Activated CD8-positive, alpha-beta memory T cell treated with anti-CD3 and anti-CD28 coated beads, Interleukin-2, amount 50 U/mL, for 24 hours (primary cell): ENCODE results near the gene GP1BA.
"Not testable (repeated sequence)": the region's sequence is repeated elsewhere in the genome, so short reads cannot be mapped to it uniquely, and the experiment has no call there.

Experiments
- DNase-seq: peaks from one replicate; pipeline ENCODE4 v3.0.0-alpha.2; 2020; ENCODE audit errors: extremely low read depth

GP1BA gene

DNA sequence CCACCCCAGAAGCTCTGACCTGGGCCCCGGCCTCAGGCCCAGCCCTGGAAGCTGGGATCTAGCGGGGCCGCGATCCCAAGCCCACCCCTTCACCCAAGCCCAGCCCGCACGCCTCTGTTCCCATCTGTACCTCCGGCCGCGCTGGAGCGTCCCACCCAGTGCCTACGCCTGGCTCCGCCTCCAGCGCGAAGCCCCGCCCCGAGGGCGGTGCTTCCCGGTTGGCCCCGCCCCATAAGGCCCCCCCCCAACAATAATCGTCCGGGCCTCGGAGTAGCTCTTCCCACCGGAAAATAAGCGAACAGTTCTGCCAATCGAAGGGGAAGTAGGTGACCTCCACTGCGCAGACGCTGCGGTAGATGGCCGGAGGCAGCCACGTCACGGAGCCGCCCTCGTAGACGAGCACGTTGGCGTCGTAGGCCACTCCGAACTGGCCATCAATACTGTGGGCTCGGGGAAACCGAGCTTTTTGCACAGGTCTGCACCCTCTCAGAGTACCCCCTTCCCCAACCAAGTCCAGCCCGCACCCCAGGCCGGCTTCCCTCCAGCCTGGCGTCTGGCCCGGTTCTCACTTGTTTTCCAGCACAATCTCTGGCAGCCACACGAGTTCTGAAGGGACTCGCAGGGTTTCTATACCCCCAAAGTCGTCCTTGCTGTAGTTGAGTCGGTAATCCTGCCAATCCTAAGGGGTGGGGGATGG, 30.3 kb upstream of the GP1BA start:
- DNase-seq, result no peak

DNA sequence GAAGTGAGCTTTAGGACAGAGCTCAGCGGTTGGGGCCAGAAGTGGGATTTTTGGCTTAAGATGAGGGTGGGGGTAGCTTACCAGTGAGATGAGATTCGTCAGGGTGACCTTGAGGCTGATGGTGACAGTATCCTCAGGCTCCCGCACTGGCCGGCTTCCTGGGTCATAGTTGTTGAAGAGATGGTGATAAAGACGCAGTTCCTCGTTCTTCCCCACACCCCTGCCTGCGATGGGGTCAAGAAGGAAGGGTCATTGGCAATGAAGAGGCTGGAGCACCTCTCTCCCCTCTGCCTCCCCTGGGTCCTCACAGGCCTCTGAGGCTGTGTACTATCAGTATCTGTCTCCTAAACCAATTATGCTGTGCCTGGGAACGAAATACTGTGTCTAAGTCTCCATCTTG, 29.5 kb upstream of the GP1BA start:
- no peak for DNase-seq

DNA sequence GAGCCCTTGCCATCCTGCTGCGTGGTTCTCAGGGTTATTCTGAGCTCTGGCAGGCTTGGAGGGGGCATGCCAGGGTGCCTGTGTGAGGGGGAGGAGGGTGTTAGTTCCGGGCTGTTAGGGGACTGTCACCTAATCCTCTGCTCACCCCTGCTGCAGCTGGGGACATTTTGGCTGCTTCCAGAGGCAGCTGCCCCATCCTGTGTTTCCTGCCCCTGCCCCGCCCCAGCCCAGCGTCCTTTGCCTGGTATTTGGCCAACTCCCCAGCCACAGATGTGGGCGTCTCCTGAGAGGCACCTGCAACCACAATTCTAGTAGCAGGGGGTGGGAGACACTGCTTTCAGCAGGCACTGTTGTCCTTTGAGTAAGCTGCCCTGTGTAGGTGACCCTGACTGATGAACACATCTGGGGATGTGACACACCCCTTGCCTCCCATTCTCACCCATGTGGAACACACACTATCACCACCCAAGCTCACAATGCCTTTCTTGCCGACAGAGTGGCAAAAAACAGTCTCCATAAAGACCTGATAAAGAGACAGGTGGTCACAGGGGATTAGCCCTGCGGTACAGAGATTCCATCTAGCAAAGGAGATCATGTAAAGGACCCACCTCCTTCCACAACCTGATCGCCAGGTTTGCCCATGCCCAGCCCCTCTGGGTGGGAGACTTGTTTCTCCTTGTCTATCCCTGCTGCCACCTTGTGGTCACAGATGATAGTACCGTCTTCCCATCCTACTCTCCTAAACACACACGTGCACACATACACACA, 28.8 kb upstream of the GP1BA start, which contains the start of gene CHRNE:
Gene CHRNE, minus strand, starts transcription at position 48 of the 768 bp plus-strand sequence. Its CDS starts 35 bp downstream, at position 13.
- DNase-seq, result peak; percentile 48

DNA sequence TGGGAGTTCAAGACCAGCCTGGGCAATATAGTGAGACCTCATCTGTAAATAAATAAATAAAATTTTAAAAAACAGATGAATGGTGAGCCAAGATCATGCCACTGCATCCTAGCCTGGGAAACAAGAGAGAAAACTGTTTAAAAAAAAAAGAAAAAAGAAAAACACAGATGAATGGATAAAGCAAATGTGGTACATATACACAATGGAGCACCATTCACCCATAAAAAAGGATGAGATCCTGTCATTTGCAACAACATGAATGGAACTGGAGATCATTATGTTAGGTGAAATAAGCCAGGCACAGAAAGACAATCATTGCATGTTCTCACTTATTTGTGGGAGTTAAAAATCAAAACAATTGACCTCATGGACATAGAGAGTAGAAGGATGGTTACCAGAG, 25.4 kb upstream of the GP1BA start:
- not testable (repeated sequence) for DNase-seq

DNA sequence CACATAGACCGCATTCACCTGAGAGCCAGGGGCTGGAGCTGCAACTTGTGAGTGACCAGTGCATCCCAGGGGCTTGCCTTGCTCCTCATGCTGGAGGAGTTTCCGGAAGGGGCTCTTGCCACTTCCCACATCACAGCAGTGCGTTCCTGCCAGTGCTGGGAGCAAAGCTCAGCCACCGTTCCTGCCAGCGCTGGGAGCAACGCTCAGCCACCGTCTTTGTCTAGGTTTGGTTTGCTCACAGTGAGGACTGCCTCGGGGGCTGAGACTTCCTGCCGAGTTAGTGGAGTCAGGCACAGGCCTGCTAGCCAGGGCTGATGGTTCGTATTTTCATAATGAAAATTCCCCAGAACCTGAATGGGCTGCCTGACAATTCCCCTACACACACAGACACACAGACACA, 23.8 kb upstream of the GP1BA start:
- DNase-seq, result no peak

DNA sequence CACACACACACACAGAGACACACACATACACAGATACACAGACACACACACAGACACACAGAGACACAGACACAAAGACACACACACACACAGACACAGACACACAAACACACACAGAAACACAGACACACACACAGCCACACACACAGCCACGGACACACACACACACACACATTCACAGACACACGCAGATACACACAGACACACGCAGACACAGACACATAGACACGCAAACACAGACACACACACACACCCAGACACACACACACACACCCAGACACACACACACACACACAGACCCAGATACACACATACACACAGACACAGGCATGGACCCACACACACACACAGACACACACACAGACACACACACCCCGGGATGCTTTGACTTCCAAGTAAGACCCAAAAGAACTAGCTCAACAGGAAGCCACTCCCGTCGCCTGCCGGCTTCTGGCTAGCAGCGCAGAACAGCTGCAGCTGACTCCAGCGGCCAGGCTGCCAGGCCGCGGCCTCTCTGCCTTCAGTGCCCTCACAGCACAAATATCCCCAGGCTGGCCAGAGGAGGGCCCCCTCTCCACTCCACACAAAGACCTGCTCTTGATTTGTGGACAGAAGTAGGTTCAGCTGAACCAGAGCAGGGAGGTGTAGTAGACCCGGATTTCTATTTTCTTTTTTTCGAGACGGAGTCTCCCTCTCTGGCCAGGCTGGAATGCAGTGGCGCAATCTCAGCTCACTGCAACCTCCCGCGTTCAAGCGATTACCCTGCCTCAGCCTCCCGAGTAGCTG, 23.2 kb upstream of the GP1BA start:
- peak; percentile 19 for DNase-seq

DNA sequence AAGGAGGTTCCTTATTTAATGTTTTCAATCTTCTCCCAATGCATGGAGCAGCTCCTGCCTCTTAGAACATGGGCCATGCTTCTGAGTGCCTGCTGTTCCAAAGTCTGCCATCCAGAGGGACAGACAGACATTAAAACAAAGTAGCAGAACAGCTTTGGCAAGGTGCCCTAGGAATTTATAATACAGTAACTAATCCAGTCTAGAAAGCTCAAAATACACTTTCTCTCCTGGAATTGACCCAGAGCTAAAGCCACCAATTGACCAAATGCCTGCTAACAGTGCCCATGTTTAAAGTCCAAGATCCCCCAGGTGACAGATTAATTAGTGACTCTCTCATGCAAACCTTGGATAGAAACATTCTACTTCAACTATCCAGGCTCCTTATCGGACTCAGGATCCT, 18.1 kb upstream of the GP1BA start:
- DNase-seq, result no peak

DNA sequence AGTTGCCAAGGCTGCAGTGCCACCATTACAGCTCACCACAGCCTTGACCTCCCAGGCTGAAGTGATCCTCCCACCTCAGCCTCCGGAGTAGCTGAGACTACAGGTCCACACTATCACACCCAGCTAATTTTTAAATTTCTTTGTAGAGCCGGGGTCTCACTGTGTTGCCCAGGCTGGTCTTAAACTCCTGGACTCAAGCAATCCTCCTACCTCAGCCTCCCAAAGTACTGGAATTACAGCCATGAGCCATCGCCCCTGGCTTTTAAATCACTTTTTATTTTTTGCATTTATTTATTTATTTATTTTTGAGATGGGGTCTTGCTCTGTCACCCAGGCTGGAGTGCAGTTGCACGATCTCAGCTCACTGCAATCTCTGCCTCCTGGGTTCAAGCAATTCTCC, 17.5 kb upstream of the GP1BA start:
- DNase-seq, result not testable (repeated sequence)

DNA sequence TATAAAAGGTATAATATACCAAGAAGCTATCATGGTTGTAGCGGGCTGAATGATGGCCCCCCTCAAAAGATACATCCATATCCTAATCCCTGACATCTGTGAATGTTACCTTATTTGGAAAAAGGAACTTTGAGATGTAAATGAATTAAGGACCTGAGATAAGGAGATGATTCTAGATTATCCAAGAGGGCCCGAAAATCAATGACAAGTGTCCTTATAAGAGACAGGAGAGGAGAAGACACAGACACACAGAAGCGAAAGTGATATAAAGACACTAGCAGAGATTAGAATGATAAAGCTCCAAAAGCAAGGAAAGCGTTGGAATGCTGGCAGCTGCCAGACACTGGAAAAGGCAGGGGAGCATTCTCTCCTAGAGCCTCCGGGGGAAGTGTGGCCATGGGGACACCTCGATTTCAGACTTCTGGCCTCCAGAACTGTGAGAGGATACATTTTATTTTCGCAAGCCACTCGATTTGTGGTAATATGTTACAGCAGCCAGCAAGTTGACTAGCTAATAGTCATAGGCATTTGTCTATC, 12.5 kb upstream of the GP1BA start:
- DNase-seq, result no peak

DNA sequence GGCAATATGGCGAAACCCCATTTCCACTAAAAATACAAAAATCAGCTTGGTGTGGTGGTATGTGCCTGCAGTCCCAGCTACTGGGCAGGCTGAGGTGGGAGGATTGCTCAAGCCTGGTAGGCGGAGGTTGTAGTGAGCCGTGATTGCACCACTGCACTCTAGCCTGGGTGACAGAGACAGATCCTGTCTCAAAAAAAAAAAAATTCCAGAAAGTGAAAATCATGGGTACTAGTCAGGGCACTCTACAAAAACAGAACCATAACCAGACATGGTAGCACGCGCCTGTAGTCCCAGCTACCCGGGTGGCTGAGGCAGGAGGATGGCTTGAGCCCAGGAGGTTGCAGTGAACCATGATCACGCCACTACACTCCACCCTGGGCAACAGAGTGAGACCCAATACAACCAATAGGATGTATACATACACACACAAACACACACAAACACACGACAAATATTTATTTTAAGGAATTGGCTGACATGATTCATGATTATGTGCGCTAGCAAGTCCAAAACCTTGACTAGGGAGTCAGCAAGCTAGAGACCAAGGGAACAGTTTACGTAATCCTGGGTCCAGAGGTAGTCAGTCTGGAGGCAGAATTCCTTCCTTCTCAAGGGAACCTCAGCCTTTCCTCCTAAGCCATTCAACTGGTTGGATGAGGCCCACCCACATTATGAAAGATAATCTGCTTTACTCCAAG, 11.6 kb upstream of the GP1BA start:
- no peak for DNase-seq

DNA sequence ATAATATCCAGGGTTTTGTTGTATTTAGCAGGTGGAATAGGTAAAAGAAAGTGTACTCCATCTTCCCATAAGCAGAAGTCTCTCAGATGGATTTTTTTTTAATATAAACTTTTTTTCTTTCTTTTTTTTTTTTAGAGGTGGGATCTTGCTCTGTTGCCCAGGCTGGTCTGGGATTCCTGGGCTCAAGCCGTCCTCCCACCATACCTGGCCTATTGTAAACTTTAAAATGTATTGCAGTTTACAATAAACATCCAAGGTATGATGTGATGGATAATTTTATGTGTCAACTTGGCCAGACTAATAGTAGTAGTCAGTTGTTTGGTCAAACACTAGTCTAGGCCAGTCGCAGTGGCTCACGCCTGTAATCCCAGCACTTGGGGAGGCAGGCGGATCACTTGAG, 10.8 kb upstream of the GP1BA start:
- DNase-seq, result no peak

DNA sequence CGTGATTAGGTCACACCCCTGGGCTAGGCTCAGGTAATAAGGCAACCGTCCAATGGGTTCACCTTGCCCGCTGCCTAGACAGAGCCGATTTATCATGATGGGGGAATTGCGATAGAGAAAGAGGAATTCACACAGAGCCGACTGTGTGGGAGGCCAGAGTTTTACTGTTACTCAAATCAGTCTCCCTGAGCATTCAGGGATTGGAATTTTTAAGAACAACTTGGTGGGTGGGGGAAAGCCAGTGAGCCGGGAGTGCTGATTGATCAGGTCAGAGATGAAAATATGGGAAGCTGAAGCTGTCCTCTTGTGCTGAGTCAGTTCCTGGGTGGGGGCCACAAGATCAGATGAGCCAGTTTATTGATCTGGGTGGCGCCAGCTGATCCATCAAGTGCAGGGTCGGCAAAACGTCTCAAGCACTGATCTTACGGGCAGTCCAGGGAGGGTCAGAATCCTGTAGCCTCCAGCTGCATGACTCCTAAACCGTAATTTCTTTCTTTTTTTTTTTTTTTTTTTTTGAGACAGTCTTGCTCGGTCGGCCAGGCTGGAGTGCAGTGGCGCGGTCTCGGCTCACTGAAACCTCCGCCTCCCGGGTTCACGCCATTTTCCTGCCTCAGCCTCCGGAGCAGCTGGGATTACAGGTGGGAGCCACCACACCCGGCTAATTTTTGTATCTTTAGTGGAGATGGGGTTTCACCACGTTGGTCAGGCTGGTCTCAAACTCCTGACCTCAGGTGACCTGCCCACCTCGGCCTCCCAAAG, 5.3 kb upstream of the GP1BA start:
- DNase-seq, result not testable (repeated sequence)

DNA sequence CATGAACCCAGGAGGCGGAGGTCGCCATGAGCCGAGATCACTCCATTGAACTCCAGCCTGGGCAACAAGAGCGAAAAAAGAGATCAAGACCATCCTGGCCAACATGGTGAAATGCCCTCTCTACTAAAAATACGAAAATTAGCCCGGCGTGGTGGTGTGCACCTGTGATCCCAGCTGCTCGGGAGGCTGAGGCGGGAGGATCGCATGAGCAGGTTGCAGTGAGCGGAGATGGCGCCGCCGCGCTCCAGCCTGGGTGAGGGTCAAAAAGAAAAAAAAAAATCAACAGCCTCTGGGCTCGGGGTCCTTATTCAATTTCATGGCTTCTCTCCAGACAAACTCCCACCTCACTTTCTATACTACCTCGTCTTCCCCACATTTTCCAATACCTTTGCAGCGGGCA, 3.2 kb upstream of the GP1BA start:
- no peak for DNase-seq

DNA sequence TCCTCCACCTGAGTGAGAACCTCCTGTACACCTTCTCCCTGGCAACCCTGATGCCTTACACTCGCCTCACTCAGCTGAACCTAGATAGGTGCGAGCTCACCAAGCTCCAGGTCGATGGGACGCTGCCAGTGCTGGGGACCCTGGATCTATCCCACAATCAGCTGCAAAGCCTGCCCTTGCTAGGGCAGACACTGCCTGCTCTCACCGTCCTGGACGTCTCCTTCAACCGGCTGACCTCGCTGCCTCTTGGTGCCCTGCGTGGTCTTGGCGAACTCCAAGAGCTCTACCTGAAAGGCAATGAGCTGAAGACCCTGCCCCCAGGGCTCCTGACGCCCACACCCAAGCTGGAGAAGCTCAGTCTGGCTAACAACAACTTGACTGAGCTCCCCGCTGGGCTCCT, 679 bp downstream of the GP1BA start:
- DNase-seq, result no peak

DNA sequence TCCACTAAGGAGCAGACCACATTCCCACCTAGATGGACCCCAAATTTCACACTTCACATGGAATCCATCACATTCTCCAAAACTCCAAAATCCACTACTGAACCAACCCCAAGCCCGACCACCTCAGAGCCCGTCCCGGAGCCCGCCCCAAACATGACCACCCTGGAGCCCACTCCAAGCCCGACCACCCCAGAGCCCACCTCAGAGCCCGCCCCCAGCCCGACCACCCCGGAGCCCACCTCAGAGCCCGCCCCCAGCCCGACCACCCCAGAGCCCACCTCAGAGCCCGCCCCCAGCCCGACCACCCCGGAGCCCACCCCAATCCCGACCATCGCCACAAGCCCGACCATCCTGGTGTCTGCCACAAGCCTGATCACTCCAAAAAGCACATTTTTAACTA, 1.6 kb downstream of the GP1BA start:
- DNase-seq, result no peak

DNA sequence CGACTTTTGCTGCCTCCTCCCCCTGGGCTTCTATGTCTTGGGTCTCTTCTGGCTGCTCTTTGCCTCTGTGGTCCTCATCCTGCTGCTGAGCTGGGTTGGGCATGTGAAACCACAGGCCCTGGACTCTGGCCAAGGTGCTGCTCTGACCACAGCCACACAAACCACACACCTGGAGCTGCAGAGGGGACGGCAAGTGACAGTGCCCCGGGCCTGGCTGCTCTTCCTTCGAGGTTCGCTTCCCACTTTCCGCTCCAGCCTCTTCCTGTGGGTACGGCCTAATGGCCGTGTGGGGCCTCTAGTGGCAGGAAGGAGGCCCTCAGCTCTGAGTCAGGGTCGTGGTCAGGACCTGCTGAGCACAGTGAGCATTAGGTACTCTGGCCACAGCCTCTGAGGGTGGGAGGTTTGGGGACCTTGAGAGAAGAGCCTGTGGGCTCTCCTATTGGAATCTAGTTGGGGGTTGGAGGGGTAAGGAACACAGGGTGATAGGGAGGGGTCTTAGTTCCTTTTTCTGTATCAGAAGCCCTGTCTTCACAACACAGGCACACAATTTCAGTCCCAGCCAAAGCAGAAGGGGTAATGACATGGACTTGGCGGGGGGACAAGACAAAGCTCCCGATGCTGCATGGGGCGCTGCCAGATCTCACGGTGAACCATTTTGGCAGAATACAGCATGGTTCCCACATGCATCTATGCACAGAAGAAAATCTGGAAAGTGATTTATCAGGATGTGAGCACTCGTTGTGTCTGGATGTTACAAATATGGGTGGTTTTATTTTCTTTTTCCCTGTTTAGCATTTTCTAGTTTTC, 2.3 kb downstream of the GP1BA start:
- no peak for DNase-seq

DNA sequence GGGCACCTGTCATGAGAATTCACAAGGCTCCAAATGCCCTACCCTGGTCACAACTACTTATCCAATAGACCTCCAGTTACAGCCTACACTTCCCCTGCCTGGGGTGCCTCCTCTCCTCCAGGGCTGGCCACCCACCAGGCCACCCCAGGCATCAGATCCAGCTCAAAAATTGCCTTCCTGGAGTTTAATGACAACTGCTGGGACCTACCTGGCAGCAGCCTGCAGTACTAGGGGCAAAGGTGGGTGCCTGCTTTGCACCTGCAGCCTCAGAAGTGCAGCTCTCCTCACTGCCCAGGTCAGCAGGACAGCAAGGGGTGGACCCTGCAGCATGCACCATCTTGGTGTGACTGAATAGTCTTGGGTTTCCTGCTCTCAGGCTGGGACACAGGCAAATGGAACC, 3.6 kb downstream of the GP1BA start:
- no peak for DNase-seq

DNA sequence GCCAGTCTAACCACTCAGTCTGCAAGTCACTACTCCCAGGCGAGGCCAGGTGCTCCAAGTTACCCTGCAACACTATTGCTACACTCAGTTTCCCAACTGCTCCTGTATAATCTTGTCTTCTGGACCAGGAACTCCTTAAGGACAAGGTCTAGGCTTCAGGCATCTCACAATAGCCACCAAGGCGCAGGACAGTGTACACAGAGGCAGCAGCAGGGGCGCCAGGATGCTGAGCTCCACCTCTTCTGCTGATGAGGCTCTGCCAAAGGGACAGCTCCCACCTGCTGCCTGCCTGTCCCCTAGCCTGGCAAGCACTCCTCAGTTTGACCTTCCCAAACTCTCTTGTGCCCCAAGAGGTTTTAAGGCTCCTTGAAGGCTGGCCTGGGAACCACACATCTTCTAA, 4.4 kb downstream of the GP1BA start:
- DNase-seq, result no peak

DNA sequence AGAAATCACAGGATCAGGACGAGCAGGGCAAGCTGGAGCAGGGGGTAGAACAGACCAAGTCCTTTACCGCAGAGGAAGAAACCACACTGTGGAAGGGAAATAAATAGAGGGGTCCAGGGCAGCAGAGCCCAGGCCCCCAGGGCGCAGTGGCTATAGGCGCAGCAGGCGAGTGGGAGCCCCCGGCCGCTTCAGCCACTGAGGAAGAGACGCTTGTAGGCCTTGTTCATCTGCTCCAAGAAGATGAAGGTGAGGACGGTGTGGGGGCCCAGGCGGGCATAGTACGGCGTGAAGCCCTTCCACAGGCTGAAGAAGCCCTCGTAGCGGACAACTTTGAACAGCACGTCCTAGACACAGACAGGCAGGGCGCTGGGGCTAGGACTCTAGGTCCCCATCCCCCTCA, 5.5 kb downstream of the GP1BA start:
- no peak for DNase-seq

DNA sequence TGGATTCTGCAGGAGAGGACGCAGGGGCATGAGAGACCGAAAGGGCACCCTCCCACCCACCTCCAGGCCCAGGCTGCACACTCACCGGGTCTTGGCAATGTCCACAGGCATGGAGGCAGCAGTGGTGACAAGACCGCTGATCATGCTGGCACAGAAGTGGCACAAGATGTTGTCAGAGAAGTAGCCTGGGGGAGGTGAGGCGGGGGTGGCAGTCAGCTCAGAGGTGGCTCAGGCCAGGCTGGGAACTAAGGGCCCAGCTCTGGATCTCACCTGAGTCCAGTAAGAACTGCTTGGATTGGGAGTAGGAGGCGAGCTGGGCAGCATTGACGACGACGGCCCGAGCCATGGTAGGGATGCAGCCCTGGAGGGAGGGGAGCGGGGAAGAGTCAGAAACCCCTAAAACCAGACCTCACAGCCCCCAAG, 6.0 kb downstream of the GP1BA start:
- no peak for DNase-seq
